ENCODE results near the gene THOC1. TPM values are rescaled to one million over a fixed set of nuclear protein-coding genes. Genes with fewer than 3 reads are reported as not detected.
A peak's percentile ranks its signal among the peaks of the same experiment; 100 is the strongest.

Gene THOC1
- total and polyA plus RNA-seq, 2 experiments from 2014 or later: 73.0 to 108 TPM

DNA sequence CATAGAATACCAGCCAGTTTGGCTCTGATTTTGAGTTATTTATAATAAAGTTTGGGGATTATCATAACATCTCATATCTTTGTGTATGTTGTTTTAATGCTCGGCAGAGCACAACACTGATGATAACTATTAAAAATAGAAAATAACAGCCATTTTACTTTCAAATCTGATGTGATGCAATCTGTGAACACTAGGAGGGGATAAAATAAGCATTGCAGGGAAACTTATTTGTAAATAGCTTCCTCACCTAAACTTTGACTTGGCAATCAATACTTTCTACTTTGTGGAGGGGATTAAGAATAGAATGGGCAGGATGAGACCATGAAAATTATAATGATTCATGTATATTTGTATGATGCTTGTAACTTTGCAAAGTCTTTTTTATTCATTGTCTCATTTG, 55.1 kb downstream of the THOC1 start:
- peaks cover 48% of the 10 kb centered on the region for H3K36me3 ChIP-seq (ENCODE audit: insufficient read depth)
- peaks cover 17% of the 10 kb centered on the region for H3K4me1 ChIP-seq (ENCODE audit: insufficient read depth)
- DNase-seq (ENCODE audit: low spot score): no peak
- H3K27me3 ChIP-seq (ENCODE audit: insufficient read depth): no peaks in the 10 kb centered on the region
- no peak overlapping the region for H3K4me3 ChIP-seq
- H3F3A ChIP-seq (replicated peaks; ENCODE audit: low read depth): no peaks in the 10 kb centered on the region
- TF ChIP-seq, protein P1, sequence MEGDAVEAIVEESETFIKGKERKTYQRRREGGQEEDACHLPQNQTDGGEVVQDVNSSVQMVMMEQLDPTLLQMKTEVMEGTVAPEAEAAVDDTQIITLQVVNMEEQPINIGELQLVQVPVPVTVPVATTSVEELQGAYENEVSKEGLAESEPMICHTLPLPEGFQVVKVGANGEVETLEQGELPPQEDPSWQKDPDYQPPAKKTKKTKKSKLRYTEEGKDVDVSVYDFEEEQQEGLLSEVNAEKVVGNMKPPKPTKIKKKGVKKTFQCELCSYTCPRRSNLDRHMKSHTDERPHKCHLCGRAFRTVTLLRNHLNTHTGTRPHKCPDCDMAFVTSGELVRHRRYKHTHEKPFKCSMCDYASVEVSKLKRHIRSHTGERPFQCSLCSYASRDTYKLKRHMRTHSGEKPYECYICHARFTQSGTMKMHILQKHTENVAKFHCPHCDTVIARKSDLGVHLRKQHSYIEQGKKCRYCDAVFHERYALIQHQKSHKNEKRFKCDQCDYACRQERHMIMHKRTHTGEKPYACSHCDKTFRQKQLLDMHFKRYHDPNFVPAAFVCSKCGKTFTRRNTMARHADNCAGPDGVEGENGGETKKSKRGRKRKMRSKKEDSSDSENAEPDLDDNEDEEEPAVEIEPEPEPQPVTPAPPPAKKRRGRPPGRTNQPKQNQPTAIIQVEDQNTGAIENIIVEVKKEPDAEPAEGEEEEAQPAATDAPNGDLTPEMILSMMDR (conservative IDR thresholded peaks at IDR 0.05; ENCODE audit: low read depth in 2 of 2): peak in 1 of 2 experiments; percentile 31; a peak in 2 of 4 replicates
- no peak for TF ChIP-seq CREB1 (CRISPR knock-in tag; IDR thresholded peaks at IDR 0.05; ENCODE audit: low read depth)
- H3K4me2 ChIP-seq: no peak overlapping the region
- no peaks in the 10 kb centered on the region; the same call in 1 of the 2 replicates for H3K79me2 ChIP-seq (replicated peaks; ENCODE audit: insufficient read depth)
- Mint-ChIP-seq H3K36me3 (ENCODE audit: low read depth) (peaks cover 69% of the 10 kb centered on the region), H3K4me1 (peaks cover 26% of the 10 kb centered on the region; the same call in 2 of the 3 replicates), H3K9me3 (no peaks in the 10 kb centered on the region), H3K27me3 (ENCODE audit: insufficient read depth, low read depth, poor library complexity) (peaks cover 2% of the 10 kb centered on the region), H3K4me3 (no peak overlapping the region), H3K27ac (peak overlapping the region; percentile 82; the same call in 1 of the 2 replicates)
- no peak overlapping the region for H3K27ac ChIP-seq (ENCODE audit: low read depth)
- peaks cover 7% of the 10 kb centered on the region; the same call in 1 of the 2 replicates for H4K20me1 ChIP-seq (replicated peaks; ENCODE audit: insufficient read depth)
- H3K9me2 ChIP-seq (ENCODE audit: insufficient read depth): no peaks in the 10 kb centered on the region
- no peak for ATAC-seq
- H2AFZ ChIP-seq: no peak overlapping the region

DNA sequence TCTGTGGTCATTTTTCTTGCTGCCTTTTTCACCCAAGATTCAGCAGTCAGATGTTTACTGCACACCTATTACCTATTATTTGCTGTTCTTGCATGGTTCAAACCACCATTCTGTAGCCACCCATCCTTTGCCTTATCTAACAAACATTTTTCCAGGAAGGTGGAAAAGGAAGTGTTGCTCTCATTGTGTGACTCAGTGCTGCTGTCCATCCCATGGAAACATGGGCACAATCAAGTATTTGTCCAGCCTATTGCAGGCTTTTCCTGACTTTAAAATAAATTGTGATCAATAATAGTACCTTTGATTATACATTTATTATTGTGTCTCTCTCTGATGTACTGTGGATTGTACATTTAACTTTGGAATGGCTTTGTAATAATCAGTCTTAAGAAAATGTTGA, 56.3 kb downstream of the THOC1 start:
- Histone ChIP-seq H3K9me2 (ENCODE audit: insufficient read depth) (no peaks in the 10 kb centered on the region), H3K4me2 (no peak overlapping the region), H2AFZ (no peak overlapping the region), H3K79me2 (replicated peaks; ENCODE audit: insufficient read depth) (no peaks in the 10 kb centered on the region; the same call in 1 of the 2 replicates), H3K4me3 (no peak overlapping the region), H3K27me3 (ENCODE audit: insufficient read depth) (no peaks in the 10 kb centered on the region), H3F3A (replicated peaks; ENCODE audit: low read depth) (no peaks in the 10 kb centered on the region), H3K36me3 (ENCODE audit: insufficient read depth) (peaks cover 42% of the 10 kb centered on the region), H3K4me1 (ENCODE audit: insufficient read depth) (peaks cover 17% of the 10 kb centered on the region), H3K27ac (ENCODE audit: low read depth) (no peak overlapping the region), H4K20me1 (replicated peaks; ENCODE audit: insufficient read depth) (peaks cover 7% of the 10 kb centered on the region; the same call in 1 of the 2 replicates)
- Mint-ChIP-seq H3K4me1 (peaks cover 26% of the 10 kb centered on the region; the same call in 2 of the 3 replicates), H3K4me3 (no peak overlapping the region), H3K27ac (no peak overlapping the region; the same call in 1 of the 2 replicates), H3K27me3 (ENCODE audit: insufficient read depth, low read depth, poor library complexity) (no peaks in the 10 kb centered on the region), H3K9me3 (no peaks in the 10 kb centered on the region), H3K36me3 (ENCODE audit: low read depth) (peaks cover 65% of the 10 kb centered on the region)
- ATAC-seq: no peak
- DNase-seq (ENCODE audit: low spot score): no peak
- TF ChIP-seq REST (IDR thresholded peaks at IDR 0.05; ENCODE audit: unreplicated experiment) (no peak), POLR2AphosphoS5 (IDR thresholded peaks at IDR 0.05; ENCODE audit: low read depth) (no peak)
- TF ChIP-seq, protein P2, sequence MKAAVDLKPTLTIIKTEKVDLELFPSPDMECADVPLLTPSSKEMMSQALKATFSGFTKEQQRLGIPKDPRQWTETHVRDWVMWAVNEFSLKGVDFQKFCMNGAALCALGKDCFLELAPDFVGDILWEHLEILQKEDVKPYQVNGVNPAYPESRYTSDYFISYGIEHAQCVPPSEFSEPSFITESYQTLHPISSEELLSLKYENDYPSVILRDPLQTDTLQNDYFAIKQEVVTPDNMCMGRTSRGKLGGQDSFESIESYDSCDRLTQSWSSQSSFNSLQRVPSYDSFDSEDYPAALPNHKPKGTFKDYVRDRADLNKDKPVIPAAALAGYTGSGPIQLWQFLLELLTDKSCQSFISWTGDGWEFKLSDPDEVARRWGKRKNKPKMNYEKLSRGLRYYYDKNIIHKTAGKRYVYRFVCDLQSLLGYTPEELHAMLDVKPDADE (IDR thresholded peaks at IDR 0.05): no peak
- TF ChIP-seq, protein P1 (conservative IDR thresholded peaks at IDR 0.05; ENCODE audit: low read depth in 2 of 2): no peak

Data from GM23338 (cell line).